ENCODE data around the gene ATP1A4.
"Not testable (repeated sequence)": the region's sequence is repeated elsewhere in the genome, so short reads cannot be mapped to it uniquely, and the experiment has no call there.

The ATP1A4 gene

DNA sequence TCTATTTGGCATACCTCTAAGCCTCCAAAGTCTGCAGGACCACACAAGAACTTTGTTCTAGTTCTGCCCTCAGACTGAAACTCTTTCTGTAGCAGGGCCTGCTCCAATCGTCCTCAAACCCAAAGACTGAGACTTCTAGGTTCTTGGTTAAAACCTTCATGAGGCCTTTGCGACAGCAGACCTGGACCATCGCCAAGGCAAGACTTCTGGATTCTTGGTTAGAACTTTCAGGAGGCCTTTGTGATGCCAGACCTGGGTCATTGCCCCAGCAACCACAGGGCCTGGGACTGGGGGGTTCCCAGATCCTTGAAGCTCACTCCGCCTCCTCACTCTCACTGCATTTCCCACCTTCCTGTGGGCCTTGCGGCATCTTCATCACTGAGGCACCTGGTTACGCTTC, at the start of gene ATP1A4:
ATP1A4 (plus strand) TSS at position 301 of the 400 bp plus-strand sequence. CDS start 438 bp downstream, outside the sequence.
- DNase-seq, result no peak

DNA sequence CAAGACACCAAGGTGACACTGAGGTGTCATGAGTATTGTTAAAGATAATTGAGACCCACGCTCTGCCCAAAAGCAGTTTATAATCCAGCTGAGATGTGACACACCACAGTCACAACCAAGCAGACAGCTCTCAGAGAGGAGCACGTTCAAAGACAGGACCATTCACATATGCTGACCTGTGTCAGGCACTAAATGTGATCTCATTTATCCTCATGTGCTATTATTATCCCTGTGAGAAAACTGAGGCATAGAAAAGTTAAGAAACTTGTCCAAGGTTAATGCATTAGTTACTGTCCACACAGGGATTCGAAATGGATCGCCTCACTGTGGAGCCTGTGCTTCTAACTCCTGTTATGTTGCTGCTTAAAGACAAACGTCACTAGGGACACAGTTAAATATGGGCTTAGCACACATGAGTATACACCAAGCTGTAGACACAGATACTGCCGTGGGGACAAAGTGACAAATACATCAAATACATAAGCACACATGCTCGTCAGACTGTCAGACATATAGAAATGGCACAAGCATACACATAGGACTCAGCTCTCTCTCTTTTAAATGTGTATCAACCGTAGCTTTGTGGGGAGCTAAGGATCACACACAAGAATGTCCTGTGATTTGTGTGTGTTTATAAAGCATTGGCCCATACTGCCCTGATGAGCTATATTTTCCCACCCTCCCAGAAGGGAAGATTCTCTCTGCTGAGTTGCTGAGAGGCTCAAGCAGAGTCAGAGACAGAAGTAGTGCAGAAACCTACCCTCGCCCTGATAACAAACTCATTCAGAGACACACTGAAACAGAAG, 49.5 kb upstream of the ATP1A4 start:
- no peak for DNase-seq

DNA sequence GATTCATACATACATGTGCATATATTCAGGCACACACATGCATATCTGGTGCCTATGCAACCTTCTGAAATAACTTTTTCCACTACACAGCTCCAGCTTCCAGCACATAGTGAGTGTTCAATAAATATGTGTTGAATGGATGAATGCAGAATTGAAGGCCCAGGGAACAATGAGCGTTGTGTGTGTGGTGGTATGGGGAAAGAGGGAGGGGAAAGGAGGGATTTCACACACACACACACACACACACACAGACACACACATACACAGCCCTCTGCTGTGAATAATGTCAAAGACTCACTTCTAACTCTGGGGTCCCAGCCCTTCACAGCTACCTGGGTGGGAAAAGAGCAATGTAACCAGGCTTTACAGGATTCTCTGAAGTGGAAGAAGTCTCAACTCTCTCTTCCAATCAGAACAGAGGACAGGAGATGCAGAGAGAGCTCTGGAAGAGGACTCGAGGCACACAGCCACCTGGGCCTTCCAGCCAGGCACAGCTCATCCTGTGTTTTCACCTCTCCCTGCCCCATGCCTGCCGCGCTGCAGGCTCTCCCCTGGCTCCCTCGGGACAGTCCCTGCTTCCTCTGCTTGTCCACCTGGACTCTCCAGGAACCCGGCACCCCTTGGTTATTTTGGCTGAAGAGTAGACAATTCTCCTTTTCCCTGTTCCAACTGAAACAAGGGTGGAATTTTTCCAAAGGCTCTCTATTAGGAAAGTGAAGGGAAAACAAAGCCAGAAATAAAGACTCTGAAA, 47.6 kb upstream of the ATP1A4 start:
- DNase-seq, result no peak

DNA sequence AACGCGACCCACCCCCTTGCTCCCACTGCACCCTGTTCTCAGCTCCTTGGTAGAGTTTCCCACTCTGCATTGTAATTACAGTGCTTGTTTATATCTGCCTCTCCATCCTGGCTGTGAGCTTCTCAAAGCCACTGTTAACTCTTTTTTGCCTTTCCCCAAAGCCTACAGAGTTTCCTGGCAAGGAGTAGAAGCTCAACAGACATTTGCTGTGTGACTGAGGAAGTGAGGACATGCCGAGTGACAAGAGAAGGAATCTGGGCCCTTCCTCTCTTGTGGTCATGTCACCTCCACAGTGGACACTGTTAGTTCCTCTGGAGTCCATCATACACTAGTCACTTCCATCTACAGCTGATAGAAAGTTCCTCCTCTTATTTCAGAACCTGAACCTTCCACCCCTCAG, 46.9 kb upstream of the ATP1A4 start:
- no peak for DNase-seq

DNA sequence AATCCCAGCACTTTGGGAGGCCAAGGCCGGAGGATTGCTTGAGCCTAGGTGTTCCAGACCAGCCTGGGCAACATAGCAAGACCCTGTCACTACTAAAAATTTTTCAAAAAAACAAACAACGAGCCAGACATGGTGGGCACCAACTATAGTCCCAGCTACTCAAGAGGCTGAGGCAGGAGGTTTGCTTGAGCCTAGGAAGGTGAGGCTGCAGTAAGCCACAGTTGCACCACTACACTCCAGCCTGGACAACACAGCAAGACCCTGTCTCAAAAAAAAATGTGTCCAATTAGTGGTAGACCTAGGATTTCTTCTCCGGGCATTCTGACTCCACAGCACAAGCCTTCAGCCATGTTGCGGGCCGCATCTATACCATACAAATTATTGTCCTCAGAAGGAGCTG, 46.2 kb upstream of the ATP1A4 start:
- DNase-seq, result no peak

DNA sequence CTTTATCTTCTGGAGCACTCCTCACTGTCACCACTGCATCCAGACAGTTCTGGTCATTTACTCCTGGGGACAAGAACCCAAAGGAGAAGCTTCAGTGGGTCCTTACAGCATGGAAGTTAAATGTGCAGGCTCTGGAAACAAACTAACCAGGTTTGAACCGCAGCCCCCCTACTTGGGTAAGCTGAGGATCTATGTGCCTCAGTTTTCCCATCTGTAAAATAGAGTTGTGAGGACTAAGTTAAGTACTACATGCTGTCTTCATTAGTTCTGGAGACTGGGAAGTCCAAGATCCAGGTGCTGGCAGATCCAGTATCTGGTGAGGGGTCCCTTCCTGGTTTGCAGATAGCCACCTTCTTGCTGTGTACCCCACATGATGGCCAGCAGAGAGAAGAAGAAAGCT, 43.9 kb upstream of the ATP1A4 start:
- no peak for DNase-seq

DNA sequence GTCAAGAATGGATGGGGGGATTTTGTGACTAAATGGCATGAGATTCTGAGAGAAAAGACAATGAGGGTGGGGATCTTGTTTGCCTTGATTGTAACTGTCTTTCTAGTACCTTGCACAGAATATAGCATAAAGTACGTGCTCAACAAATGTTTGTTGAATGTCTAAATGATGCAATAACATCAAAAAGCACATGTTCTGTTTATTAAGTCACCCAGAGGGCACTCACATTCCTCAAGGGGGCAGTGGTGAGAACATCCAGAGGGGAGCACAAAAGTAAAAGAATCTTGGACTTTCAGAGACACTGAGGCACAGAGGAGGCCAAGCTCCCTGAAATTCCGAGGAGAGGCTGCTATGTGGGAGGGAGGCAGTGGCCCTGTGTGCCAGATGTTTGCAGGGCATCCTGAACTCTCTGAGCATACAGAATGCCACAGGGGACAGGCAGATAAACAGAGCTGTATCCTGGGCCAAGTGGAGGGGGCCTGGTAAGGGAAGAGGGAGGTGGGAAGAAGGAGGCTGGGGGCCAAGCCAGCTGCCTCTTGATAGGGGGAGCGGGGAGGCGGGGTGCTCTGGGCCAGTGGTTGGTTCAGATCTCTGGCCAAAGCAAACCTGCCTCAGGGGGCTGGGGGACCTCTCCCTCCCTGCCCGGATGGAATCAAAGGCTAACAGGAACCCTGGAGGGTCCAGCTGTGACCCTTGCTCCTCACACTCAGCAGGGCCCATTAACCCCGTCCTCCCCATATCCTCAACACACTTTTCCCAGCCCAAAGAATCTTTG, 42.3 kb upstream of the ATP1A4 start:
- peak in 1 of 2 experiments; percentile 36 for DNase-seq

DNA sequence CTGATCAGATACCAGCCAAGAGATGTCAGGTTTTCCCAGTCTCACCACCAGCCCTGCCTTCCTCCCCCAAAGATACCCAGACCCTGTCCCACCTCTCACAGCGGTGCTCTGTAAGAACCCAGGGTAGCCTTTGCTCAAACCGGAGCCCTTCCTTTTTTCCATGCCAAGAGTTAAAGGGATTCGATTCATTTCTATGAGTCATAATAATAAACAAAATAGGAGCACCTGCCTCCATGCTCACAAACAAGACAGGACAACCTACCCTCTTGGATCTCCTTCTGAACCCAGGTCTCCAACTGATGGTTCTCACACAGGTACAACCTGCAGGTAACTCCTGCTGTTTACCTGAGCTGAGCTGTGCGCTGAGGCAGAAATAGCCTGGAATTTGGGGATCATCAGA, 41.7 kb upstream of the ATP1A4 start:
- no peak for DNase-seq

DNA sequence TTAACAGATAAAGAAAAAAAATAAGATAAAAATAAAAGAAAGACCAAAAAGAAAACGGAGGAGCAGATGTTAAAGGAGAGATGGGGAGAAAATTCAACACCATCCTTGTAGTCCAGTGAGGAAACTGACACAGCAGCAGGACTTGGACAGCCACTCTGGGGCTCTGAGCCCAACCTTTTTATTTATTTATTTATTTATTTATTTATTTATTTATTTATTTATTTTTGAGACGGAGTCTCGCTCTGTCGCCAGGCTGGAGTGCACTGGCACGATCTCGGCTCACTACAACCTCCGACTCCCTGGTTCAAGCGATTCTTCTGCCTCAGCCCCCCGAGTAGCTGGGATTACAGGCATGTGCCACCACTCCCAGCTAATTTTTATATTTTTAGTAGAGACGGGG, 39.9 kb upstream of the ATP1A4 start:
- not testable (repeated sequence) for DNase-seq

DNA sequence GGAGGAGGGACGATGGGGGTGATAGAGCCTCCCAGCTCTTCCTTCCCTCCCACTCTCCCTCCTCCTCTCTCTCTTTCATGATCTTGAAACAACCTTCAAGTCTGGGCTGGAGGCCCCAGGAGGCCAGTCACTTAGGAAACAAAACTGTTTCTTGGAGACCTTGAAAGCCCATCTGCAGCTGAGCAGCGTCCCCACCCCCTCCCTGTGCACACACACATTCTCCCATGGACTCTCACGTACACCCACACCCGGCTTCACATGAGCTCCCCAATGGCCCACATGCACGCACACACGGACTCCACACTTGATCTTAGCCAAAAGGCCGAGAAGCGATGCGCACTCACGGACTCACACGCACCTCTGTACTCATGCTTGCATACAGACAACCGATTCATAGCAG, 39.0 kb upstream of the ATP1A4 start:
- no peak for DNase-seq

DNA sequence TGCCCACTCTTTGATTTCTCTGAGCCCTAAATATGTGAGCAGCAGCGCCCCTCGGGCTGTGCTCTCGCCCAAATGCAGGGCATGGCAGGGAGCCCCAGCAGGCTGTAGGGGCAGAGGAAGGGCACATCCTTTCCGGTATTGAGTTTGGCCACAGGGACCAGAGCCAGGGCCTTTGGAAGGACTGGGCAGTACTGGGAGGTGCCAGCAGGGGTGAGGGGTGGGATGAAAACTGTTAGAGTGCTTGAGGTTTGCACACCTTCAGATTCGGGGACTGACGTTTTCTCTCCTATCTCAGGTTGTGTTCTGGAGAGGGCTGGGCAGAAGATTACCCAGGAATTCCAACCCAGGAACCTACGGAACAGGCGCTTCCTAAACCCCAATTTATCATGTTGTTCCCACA, 38.0 kb upstream of the ATP1A4 start:
- no peak for DNase-seq

DNA sequence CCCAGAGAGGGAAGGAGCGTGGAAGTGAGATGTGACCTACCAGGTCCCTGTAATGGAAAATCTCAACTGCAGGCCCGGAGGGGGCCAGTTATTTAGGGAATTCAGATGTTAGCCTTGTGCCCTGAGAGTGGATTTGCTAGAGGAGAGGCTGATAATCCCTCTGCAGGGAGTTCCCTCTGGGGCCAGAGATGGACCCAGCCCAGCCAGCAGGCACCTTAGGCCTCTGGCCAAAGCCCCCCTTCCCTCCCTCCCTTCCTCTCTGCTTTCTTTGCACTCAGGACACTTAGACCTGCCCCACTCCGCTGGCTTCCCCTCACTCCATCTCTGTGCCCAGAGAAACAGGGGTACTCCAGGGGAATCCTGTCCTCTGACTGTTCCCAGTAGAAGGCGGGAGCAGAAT, 37.3 kb upstream of the ATP1A4 start:
- DNase-seq, result no peak

DNA sequence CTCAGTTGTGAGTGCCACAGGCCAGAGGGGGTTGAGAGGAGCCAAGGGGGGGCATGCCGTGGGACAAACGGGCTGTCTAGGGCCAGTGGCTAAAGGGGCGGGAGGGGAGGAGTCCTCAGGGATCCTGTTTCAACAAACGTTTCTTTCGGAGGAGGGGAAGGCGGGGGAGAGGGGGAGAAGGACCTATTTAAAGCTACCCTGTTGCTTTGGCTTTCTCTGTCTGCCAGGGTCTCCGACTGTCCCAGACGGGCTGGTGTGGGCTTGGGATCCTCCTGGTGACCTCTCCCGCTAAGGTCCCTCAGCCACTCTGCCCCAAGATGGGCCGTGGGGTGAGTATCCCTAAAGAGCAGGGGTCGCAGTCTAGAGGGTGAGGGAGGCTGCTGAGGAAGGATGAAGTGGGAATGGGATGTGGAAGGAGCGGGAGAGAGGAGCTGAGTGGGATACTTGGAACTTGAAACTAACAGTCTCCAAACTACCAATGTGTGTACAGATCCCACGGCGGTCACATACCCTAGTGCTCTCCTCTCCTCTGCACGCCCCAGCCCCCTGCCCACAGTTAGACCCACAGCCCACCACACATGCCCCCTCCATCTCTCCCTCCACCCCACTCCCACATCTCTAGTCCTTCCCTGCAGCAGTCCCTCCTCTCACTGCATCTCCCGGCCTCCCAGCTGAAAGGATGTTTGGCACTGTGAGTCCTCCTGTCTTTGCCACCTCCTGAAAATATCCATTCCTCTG, 35.7 kb upstream of the ATP1A4 start, which contains the start of gene ATP1A2:
ATP1A2 (plus strand) TSS at position 215 of the 738 bp plus-strand sequence; CDS start at position 318, 103 bp downstream.
- no peak for DNase-seq

DNA sequence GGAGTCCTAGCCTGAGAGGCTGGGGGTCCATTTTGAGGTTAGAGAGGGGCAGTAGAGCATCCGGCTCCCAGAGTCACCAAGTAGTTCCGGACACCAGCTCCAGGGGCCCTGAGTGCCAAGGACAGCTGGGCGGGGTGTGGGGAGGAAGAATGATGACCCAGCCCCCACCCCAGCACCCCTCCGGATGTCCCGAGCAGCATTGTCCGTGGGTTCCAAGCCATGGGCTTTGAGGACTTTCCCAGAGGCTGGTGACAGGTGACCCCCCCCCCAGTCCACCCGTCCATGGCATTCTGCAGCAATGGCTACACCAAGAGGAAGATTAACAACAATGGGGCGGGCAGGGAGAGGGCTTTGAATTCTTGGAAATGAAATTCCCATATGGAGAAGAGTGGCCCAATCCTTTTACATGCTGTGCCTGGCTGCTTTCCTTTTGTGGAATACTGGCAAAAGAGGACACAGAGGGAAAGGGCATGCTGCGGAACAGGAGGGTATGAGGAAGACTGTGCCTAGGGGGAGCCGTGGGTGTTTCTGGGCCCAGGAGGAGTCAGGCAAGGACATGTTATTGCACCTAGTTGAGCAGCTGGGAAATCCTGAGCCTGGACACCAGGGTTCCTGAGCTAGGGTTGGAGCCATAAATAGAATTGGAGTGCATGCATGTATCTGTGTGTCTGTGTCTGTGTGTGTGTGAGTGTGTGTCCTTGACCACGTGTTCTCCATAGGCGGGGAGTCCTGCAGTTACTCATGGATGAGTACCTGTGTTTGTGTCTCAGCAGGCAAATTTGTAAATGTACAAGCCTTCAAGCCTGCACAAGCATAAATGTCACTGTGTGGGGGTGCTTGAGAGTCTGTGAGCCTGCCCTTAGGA, 34.9 kb upstream of the ATP1A4 start:
- DNase-seq, result no peak

DNA sequence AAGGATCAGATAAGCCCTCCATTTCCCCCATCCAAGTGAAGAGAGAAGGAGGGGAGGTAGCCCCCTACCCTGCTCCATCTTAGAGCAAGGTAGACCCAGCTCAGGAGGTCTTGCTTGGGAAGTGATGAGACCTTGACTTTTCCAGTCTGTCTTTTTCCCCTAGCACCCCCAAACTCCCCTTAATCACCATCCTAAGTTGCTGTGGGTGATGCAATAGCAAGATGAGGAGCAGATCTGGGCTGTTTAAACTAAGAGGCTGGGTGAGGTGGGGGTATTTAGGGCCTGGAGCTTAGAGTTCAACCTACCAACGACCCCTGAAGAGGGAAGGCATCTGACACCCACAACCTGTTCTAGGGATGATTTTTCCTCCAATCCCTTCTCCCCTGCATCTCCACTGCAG, 34.1 kb upstream of the ATP1A4 start:
- DNase-seq, result no peak

DNA sequence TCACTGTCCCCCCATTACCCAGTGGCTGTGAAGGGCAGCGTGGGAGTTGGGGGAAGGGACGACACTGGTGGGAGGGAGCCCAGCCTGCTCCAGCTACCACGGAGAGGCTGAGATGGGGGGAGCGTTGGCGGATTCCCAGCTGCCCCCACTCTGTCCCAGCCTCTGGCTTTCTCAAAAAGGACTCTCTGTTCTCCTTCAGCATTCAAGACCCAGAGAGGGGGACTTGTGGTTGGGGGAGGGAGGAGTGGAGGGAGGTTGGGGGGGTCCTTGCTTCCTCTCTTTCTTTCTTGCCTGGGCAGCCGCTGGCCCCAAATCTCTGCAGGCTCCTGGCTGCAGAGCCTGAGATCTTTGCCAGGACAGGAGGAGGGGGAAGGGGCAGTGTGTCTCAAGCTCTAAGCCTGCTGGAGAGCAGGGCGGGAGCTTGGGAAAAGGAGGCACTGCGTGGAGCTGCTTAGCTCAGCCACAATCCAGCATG, 33.7 kb upstream of the ATP1A4 start:
- DNase-seq, result no peak

DNA sequence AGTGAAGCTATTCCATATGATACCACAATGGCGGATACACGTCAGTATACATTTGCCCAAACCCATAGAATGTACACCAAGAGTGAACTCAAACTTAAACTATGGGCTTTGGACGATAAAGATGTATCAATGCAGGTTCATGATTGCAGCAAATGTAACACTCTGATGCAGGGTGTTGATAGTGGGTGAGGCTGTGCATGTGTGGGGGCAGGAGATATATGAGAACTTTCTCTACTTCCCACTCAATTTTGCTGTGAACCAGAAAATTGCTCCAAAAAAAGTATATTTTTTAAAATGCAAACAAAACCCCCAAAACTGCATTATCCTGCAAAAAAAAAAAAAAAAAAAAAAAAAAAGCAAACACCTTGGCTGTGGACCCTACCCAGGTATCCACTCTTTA, 32.5 kb upstream of the ATP1A4 start:
- no peak for DNase-seq

DNA sequence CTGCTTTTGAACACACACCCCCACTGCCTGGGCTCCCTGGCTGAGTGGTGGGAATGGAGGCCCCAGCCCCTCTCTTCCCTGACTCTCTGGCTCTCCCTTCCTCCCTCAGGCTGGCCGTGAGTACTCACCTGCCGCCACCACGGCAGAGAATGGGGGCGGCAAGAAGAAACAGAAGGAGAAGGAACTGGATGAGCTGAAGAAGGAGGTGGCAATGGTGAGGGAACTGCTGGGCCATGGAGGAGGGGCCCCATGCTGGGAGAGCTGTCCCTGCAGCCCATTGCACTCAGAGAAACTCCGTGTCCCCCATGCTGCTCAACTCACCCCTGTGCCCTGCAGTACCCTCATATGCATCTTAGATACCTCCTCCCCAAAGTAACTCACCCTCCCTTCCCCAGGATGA, 30.6 kb upstream of the ATP1A4 start:
- DNase-seq, result no peak

DNA sequence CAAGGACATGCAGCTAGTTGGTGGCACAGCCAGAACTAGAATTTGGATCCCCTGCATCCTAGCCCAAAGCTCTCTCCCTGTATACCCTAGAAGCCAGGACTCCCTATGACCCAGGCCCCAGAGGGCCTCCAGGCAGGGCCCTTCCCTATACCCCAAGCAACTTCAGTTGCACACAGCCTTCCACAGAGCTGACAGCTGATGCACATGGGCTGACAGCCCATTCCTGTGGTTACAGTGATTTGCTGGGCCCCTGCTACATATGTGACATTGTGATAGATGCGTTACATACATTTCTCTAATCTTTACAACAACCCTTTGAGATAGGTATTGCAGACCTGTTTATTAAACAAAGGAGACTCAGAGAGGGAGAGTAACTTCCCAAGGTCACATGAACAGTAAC, 30.0 kb upstream of the ATP1A4 start:
- no peak for DNase-seq

DNA sequence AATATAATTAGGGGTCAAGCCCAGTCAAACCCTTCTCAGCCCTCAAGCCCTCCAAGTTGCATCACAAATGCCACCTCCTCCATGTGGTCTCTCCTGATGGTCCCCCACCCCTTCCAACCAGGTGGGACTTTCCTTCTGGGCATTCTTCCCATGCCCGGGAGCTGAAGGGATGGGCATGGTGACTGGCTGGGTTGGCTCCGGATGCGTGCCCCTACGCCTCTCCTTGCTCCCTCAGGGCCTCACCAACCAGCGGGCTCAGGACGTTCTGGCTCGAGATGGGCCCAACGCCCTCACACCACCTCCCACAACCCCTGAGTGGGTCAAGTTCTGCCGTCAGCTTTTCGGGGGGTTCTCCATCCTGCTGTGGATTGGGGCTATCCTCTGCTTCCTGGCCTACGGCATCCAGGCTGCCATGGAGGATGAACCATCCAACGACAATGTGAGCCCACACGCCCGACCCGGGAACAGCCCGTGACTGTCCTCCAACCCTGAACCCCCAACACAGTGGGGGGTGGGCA, 28.4 kb upstream of the ATP1A4 start:
- DNase-seq, result no peak

DNA sequence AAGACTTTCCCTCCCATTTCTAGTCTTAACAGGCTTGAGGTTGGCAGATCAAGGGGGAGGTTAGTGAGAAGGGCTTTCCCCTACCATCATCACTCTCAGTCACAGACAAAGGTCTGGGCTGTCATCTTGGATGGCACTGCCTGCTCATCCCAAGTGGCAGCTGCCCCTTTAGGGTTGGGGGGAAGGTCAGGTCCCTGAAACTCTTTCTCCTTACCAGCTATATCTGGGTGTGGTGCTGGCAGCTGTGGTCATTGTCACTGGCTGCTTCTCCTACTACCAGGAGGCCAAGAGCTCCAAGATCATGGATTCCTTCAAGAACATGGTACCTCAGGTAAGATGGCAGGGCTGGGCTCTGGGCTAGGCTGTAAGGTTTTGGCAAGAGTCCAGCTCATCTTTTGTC, 27.7 kb upstream of the ATP1A4 start:
- no peak for DNase-seq

Data from stimulated activated CD4-positive, alpha-beta T cell treated with anti-CD3 and anti-CD28 coated beads, Interleukin-4, amount 100 ng/mL, for 4 hours (primary cell).